Activated gamma-delta T cell (primary cell): ENCODE results near the gene VPS4A.
"Not testable (repeated sequence)": the region's sequence is repeated elsewhere in the genome, so short reads cannot be mapped to it uniquely, and the experiment has no call there.

Experiments
- DNase-seq: peaks from one replicate; lab custom pipeline; 2025; lab: John Stamatoyannopoulos, UW
- total RNA-seq, 2 donors: gene quantifications; one replicate each; lab custom pipeline; 2026; lab: John Stamatoyannopoulos, UW

The VPS4A gene
- total RNA-seq: 59.8 to 63.9 reads per million in 2 donors

- peak; percentile 90 for DNase-seq
Measured at GRCh38 chr16:69310653-69311532, at the start of gene VPS4A. Gene VPS4A (plus strand): TSS chr16:69311350. CDS start chr16:69311512, 162 bp downstream.

DNA sequence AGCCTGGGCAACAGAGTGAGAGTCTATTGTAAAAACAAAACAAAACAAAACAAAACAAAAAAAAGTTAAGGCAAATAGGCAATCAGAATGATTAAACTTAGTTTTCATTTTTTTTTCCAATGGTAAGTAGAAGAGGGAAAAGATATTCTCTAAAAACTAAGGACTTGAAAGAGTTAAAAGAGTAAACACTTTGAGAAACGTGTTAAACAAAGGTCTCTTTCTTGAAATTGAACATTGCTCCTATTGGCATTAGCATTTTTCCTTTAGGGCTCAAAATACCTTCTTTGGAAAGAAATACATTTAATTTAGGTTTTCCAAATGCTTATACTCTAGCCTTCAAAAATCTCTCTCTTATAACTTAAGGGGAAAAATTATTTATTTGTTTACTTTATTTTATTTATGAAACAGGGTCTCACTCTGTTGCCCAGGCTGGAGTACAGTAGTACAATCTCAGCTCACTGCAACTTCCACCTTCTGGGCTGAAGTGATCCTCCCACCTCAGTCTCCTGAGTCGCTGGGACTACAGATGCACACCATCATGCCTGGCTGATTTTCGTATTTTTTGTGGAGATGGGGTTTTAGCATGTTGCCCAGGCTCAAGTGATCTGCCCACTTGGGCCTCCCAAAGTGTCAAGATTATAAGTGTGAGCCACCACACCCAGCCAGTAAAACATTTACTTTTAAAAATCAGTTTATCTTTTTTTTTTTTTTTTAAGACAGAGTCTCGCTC lies 44.7 kb upstream of the VPS4A start:
- DNase-seq: no peak

DNA sequence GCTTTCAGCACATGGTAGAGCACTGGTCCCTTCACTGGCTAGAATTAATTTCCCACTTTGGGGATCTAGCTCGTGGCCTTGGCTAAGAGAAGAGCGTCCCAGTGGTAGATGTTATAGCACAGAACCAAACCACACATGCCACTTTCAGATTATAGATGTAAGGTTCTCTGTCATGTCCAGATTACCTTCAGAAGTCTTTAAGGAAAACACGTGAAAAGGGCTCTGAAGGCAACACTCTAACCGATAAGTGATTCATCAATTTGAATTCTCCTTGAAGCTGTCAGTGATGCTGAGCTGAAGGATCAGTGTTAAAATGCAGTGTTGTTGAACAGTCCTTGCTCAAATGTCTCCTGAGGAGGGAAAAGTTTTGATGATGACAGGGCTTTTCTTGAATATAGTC lies 43.5 kb upstream of the VPS4A start:
- no peak for DNase-seq

- DNase-seq: no peak
Measured at GRCh38 chr16:69270395-69270794, 40.8 kb upstream of the VPS4A start.

GRCh38 chr16:69270831-69271230 lies 40.3 kb upstream of the VPS4A start:
- DNase-seq: no peak

DNA sequence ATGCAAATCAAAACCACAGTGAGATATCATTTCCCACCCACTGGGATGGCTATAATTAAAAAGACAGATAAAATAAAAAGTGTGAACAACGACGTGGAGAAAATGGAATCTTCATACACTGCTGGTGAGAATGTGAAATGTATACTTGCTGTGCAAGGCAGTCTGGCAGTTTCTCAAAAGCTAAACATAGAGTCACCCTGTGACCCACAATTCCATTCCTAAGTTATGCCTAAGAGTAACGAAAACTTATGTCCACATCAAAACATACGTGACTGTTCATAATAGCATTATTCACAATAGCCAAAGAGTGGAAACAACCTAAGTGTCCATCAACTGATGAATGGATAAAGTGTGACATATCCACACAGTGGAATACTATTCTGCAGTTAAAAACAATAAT lies 38.1 kb upstream of the VPS4A start:
- DNase-seq: no peak

- no peak for DNase-seq
Measured at GRCh38 chr16:69274699-69275235, 36.4 kb upstream of the VPS4A start.

DNA sequence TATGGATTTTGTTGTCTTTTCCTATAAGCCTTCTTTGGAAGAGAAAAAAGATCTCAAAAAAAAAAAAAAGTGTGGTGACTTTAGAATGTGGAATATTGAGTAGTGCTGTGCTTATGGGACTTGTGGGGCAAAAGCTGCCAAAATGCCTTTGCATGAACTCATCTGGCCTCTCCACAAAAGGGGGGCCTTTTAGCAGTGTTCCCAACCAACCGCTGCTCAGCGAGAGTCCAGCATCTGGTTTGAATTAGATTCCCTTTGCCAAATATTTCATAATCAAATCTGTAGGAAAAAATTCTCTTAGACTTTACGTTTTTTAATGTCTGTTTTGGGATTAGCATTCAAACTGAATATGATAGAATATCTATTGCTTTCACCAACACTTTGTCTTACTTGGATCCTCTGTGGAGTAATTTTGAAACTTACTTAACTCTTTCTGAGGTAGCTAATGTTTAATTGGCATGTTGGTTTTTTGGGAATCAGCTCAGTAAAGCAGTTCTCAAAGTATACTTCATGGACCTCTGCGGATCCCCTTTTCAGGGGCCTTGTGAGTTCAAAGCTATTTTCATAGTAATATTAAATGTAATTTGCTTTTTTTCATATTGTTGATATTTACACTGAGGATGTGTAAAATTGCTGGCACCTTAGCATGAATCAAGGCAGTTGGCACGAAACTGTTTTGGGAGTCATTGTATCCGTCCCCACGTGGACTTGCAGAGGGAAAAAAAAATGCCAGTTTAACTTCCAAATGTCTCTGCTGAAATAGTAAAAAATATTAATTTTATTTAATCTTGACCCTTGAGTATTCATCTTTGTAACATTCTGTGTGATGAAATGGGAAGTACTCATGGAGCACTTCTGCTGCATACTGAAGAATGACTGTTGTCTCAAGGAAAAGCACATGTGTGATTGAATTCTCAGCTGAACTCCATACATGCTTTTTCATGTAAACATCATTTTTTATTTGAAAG lies 34.7 kb upstream of the VPS4A start:
- DNase-seq: no peak

DNA sequence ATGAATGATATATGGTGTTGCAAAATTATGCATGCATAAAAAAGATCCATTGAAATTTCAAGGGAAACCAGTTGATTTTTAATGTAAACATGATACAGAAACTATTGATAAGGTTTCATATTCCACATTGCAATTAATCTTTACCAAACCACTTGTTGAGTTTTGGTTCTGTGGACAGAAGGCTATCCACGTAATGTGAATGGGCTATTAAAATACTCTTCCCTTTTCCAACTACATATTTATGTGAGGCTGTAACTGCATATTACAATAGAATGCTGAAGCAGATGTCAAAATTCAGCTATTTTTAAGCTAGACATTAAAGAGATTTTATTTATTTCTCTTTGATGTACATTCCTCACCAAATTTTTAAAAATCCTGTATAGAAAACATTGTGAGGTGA lies 33.7 kb upstream of the VPS4A start:
- DNase-seq: no peak

DNA sequence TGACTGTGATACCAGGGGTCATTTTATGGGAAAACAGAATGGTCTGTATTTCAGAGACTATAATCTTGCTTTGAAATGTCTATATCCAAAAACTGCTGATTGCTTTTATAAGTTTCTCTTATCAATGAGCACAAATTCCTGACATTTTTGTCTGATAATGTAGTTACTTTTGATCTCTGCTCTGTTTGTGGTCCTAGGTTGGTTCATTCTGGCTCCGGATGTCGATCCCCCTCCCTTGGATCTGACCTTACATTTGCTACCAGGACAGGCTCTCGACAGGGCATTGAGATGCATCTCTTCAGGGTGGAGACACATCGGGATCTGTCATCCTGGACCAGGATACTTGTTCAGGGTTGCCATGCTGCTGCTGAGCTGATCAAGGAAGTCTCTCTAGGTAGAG lies 27.3 kb upstream of the VPS4A start:
- DNase-seq: no peak

DNA sequence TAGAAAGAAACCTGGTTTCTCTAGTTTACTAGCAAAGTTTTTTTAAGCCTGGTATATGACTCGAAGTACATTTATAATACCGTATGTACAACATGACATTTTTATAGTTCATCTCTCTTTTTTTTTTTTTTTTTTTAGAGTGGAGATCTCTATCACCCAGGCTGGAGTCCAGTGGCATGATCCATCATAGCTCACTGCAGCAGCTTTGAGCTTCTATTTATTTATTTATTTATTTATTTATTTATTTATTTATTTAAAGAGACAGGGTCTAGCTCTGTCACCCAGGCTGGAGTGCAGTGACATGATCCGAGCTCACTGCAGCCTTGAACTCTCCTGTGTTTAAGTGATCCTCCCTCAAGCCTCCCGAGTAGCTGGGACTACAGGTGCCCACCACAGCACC lies 25.9 kb upstream of the VPS4A start:
- no peak for DNase-seq

DNA sequence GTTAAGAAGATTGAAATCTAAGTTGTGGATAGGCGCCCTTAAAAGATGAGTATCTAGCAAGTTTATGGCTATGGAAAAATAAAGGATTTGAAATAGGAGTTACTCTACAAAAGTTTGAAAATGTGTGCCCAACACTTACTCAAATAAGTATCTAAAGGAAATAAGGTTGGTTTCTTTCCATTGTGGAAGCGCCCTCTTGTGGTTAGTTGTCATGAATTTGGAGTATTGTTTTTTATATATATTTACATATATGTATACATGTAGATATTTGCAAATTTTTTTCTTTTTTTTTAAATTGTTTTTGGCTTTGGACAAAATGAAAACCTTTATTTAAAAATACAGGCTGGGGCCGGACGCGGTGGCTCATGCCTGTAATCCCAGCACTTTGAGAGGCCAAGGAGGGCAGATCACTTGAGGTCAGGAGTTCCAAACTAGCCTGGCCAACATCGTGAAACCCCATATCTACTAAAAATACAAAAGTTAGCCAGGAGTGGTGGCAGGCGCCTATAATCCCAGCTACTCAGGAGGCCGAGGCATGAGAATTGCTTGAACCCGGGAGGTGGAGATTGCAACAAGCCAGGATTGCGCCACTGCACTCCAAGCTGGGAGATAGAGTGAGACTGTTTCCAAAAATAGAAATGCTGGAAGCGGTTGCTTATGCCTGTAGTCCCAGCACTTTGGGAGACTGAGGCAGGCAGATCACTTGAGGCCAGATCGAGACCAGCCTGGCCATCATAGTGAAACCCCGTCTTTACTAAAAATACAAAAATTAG lies 24.0 kb upstream of the VPS4A start:
- no peak for DNase-seq

- not testable (repeated sequence) for DNase-seq
Measured at GRCh38 chr16:69291657-69292056, 19.5 kb upstream of the VPS4A start.

GRCh38 chr16:69293401-69293800 lies 17.7 kb upstream of the VPS4A start:
- no peak for DNase-seq

DNA sequence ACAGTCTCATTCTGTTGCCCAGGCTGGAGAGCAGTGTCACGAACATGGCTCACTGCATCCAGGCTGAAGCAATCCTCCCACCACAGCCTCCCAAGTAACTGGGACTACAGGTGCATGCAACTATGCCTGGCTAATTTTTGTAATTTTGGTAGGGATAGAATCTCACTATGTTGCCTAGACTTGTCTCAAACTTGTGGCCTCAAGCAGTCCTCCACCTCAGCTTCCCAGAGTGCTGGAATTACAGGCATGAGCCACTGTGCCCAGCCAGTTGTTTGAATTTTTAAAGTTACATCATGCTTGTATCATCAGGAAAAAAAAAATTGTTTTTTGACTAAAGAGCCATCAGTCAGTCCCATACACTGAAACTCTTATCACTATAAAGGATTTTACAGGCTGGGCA lies 17.1 kb upstream of the VPS4A start:
- DNase-seq: no peak

GRCh38 chr16:69296771-69297170 lies 14.4 kb upstream of the VPS4A start:
- not testable (repeated sequence) for DNase-seq

GRCh38 chr16:69298261-69298660 lies 12.9 kb upstream of the VPS4A start:
- DNase-seq: no peak

DNA sequence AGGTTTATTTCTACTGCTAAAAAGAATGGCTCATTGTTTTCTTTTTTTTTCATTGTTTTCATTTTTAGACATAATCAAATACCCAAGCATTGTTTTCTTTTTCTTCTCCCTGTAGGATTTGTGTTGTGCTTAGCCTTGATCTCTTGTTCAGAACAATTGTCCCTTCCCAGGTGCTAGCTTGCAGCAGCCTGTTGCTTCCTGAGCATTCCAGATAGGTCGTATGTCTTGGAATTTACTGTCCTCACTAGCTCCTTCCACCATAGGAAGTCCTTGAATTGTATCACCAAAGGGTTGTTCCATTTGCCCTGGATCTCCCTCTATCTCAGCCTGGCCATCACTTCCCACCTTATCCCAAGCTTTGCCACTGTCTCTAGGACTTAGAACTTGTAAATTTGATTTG lies 10.0 kb upstream of the VPS4A start:
- DNase-seq: no peak

DNA sequence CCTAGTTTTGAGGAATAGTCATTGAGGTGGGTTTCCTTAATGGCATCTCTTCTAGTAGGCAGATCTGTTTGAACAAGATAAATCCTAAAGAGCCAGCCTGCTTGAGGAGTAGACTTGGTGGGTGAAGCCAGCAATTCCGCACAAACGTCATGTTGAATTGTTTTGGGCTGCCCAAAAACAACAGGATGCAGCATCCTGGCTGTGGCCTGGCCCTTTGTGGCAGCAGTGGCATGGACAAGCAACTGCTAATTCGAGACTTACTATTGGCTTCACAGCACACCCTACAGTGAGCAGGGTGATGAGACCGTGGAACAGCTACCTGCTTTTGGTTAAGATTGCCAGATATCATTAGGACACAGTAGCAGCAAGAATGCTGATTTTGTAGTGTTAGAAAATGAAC lies 9.3 kb upstream of the VPS4A start:
- DNase-seq: no peak

- DNase-seq: no peak
Measured at GRCh38 chr16:69302301-69302700, 8.8 kb upstream of the VPS4A start.

DNA sequence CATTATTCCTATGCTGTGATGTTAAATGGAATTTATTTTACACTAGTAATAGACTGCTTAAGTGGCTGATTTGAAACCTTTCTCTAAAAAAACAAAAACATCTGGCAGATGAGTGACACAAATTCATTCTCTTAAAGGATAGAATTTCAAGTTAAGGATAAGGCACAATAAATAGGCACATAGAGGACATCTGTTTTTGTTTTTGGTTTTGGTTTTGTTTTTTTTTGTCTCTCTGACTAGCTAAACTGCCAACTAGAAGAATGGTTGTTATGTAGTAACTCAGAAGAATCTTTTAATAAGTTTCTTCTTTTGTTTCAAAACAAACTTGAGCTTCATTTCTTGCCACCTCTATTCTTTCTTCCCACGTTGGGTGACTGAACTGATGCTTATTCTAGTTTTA lies 5.1 kb upstream of the VPS4A start:
- no peak for DNase-seq
